DND-41 (cell line): Measurements from ENCODE around the gene MYH11.

ENCODE experiments used
- EZH2 ChIP-seq: IDR thresholded peaks from 3 replicates; pipeline ENCODE4 v1.6.1; 2012; ENCODE audit warnings: borderline replicate concordance, low read depth, mild to moderate bottlenecking, moderate library complexity, low read length, inconsistent platforms; ENCODE audit not compliant: severe bottlenecking
- TF ChIP-seq, protein P1 (sequence below): IDR thresholded peaks from 2 replicates; pipeline ENCODE4 v1.5.1; 2012; ENCODE audit warnings: borderline replicate concordance, low read length, moderate library complexity, mild to moderate bottlenecking; ENCODE audit not compliant: poor library complexity, severe bottlenecking; ENCODE audit errors: extremely low read depth

DNA sequence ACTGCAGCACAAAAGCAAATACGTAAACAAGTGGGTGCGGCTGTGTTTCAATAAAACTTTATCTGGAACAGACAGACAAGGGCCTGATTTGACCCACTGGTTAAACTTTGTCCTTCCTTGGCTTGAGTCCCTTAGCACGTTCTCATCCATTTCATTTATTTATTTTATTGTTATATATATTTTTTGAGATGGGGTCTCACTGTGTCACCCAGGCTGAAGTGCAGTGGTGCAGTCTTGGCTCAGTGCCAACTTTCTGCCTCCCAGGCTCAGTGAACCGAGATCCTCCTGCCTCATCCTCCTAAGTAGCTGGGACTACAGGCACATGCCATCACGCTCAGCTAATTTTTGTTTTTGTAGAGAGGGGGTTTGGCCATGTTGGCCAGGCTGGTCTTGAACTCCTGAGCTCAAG, 64.3 kb downstream of the MYH11 start:
- TF ChIP-seq, protein P1, sequence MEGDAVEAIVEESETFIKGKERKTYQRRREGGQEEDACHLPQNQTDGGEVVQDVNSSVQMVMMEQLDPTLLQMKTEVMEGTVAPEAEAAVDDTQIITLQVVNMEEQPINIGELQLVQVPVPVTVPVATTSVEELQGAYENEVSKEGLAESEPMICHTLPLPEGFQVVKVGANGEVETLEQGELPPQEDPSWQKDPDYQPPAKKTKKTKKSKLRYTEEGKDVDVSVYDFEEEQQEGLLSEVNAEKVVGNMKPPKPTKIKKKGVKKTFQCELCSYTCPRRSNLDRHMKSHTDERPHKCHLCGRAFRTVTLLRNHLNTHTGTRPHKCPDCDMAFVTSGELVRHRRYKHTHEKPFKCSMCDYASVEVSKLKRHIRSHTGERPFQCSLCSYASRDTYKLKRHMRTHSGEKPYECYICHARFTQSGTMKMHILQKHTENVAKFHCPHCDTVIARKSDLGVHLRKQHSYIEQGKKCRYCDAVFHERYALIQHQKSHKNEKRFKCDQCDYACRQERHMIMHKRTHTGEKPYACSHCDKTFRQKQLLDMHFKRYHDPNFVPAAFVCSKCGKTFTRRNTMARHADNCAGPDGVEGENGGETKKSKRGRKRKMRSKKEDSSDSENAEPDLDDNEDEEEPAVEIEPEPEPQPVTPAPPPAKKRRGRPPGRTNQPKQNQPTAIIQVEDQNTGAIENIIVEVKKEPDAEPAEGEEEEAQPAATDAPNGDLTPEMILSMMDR, result no peak
- TF ChIP-seq EZH2, result no peak
